WTC11 (cell line): ENCODE data around the gene CCL16. TPM values are rescaled to one million over a fixed set of nuclear protein-coding genes. Genes with fewer than 3 reads are reported as not detected.

ENCODE experiments used
- ATAC-seq: fragments of 200-7000 bp; cut with Tn5 transposase; 2 replicates; pipeline ENCODE4 v1.10.0; 2021; ENCODE audit warnings: mild to moderate bottlenecking, moderate library complexity
- CTCF ChIA-PET: fragments of 300-600 bp; sonication (Branson Sonifier 250); formaldehyde crosslinking; loops from one replicate; lab custom pipeline; 2021; ENCODE audit warnings: antibody characterized with exemption; lab: Charles Lee
- POLR2A ChIA-PET: fragments of 350-600 bp; sonication (Branson Sonifier 250); formaldehyde crosslinking; loops from one replicate; lab custom pipeline; 2021; ENCODE audit warnings: antibody characterized with exemption; lab: Charles Lee
- DNase-seq: peaks from one replicate; pipeline ENCODE4 v3.0.0; 2021; ENCODE audit warnings: low spot score
- H3K27ac Mint-ChIP-seq: 2 replicates; pipeline ENCODE4 v1.8.0; 2021; ENCODE audit warnings: mixed read lengths
- H3K27me3 Mint-ChIP-seq: 2 replicates; pipeline ENCODE4 v1.8.0; 2021; ENCODE audit warnings: low read depth, mild to moderate bottlenecking, moderate library complexity, mixed read lengths
- H3K36me3 Mint-ChIP-seq: 2 replicates; pipeline ENCODE4 v1.8.0; 2021; ENCODE audit warnings: mixed read lengths
- H3K4me1 Mint-ChIP-seq: 2 replicates; pipeline ENCODE4 v1.8.0; 2022; ENCODE audit warnings: mixed read lengths
- H3K4me3 Mint-ChIP-seq: 2 replicates; pipeline ENCODE4 v1.8.0; 2021; ENCODE audit warnings: mild to moderate bottlenecking, moderate library complexity, mixed read lengths
- H3K9me3 Mint-ChIP-seq: 2 replicates; pipeline ENCODE4 v1.8.0; 2021; ENCODE audit warnings: mixed read lengths
- GTF2I ChIP-seq: fragments of 250-450 bp; sonication (Bioruptor Pico); conservative IDR thresholded peaks from 2 replicates; pipeline ENCODE4 v1.4.0; 2021; ENCODE audit warnings: mild to moderate bottlenecking
- MYBL2 ChIP-seq: sonication (generic); formaldehyde crosslinking; IDR thresholded peaks from 2 replicates; pipeline ENCODE4 v1.8.1; 2023; ENCODE audit warnings: mild to moderate bottlenecking, moderate library complexity, missing genetic modification reagents
- NFE2L1 ChIP-seq: sonication (generic); formaldehyde crosslinking; IDR thresholded peaks from 2 replicates; pipeline ENCODE4 v1.8.1; 2023; ENCODE audit warnings: missing genetic modification reagents
- ZNF121 ChIP-seq: sonication (generic); formaldehyde crosslinking; IDR thresholded peaks from 2 replicates; pipeline ENCODE4 v1.8.0; 2023; ENCODE audit warnings: missing genetic modification reagents
- ZNF263 ChIP-seq: sonication (generic); formaldehyde crosslinking; IDR thresholded peaks from 2 replicates; pipeline ENCODE4 v1.8.1; 2022; ENCODE audit warnings: low read depth, mild to moderate bottlenecking, moderate library complexity, missing genetic modification reagents
- total RNA-seq: library from RNA; stranded (reverse); gene quantifications from 3 replicates; pipeline ENCODE4 v1.2.3, GENCODE V29; 2021
- TF ChIP-seq, protein P1 (sequence below): sonication (generic); formaldehyde crosslinking; IDR thresholded peaks from 2 replicates; pipeline ENCODE4 v1.8.1; 2023; ENCODE audit warnings: mild to moderate bottlenecking, missing genetic modification reagents, moderate library complexity
- TF ChIP-seq, protein P2 (sequence below): sonication (generic); formaldehyde crosslinking; IDR thresholded peaks from 2 replicates; pipeline ENCODE4 v1.8.0; 2022; ENCODE audit warnings: mild to moderate bottlenecking, missing genetic modification reagents
- TF ChIP-seq, protein P3 (sequence below): fragments of 250-450 bp; sonication (Bioruptor Pico); IDR thresholded peaks from 2 replicates; pipeline ENCODE4 v1.8.0; 2021; ENCODE audit warnings: mild to moderate bottlenecking

Gene CCL16
- total RNA-seq, 1 experiment from 2014 or later = not detected

DNA sequence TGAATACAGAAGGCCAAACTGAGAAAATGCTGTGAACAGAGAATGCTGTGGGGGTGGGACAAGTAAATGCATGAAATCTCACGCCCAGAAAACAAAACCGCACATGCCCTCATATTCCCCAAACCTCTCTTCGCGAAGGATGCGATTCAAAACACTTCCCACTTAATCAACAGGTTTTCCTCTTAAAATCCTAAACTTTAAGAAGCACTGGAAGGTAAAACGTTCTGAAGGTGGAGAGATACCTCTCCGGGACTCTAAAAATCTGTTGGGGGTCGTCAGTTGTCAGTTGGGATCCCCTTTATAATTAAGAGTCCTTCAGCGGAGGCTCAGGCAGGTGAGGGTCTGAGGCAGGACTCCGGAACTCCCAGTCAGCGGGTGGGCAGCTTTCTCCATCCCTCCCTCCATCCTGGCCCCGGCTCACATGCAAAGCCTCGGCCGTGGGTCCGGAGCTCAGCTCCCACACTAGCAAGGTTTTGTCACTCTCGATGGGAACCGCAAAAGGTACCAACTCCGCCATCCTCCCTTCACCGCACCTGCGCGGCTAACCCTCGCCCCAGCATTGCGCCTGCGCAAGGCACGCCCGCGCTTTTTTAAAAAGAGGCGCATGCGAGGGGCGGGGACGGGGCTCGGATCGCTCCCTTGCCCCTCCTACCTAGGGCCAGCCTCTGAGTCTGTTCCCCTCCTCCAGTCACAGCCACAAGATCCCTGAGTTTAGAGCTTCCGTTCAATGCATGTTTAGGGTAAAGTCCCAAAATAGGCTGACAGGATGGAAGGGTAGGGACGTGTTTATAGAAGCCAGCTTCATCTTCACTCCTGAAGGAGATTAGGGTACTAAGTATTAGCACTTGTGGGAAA is 50.9 kb downstream of the CCL16 start, which contains the start of gene RDM1 (continued):
- TF ChIP-seq NFE2L1 (CRISPR knock-in tag) = peak; percentile 90; the same call in 1 of the 2 replicates
- TF ChIP-seq, protein P1, sequence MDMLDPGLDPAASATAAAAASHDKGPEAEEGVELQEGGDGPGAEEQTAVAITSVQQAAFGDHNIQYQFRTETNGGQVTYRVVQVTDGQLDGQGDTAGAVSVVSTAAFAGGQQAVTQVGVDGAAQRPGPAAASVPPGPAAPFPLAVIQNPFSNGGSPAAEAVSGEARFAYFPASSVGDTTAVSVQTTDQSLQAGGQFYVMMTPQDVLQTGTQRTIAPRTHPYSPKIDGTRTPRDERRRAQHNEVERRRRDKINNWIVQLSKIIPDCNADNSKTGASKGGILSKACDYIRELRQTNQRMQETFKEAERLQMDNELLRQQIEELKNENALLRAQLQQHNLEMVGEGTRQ (CRISPR knock-in tag) = no peak
- TF ChIP-seq, protein P2, sequence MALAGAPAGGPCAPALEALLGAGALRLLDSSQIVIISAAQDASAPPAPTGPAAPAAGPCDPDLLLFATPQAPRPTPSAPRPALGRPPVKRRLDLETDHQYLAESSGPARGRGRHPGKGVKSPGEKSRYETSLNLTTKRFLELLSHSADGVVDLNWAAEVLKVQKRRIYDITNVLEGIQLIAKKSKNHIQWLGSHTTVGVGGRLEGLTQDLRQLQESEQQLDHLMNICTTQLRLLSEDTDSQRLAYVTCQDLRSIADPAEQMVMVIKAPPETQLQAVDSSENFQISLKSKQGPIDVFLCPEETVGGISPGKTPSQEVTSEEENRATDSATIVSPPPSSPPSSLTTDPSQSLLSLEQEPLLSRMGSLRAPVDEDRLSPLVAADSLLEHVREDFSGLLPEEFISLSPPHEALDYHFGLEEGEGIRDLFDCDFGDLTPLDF (CRISPR knock-in tag) = peak; percentile 77; the same call in 1 of the 2 replicates
- TF ChIP-seq, all 79 proteins: peak for 13

DNA sequence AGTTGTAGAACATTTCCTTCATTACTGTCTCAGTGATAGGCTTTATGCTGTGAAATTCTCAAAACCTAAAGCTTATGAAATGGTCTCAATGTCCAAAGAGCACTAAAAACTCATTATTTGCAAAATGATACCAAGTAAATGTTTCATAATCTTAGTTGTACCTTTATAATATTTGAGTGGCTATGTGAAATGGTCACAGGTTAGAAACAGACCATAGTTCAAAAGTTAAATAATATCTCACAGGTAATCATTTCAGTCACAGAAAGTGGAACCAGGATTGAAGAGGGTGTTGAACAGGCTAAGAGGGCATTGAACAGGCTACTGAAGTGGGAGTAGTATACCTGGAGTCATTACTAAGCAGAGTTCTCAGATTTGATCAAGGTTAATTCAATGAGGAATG is 53.6 kb downstream of the CCL16 start:
- ChIA-PET POLR2A (no interaction called here), CTCF (no interaction called here)
- ATAC-seq = no peak
- peaks cover 3% of the 10 kb centered on the region for H3K36me3 Mint-ChIP-seq
- DNase-seq = no peak
- TF ChIP-seq ZNF263 (CRISPR knock-in tag) = no peak
- TF ChIP-seq GTF2I = no peak
- TF ChIP-seq ZNF121 = no peak
- TF ChIP-seq MYBL2 = no peak
- TF ChIP-seq, protein P3, sequence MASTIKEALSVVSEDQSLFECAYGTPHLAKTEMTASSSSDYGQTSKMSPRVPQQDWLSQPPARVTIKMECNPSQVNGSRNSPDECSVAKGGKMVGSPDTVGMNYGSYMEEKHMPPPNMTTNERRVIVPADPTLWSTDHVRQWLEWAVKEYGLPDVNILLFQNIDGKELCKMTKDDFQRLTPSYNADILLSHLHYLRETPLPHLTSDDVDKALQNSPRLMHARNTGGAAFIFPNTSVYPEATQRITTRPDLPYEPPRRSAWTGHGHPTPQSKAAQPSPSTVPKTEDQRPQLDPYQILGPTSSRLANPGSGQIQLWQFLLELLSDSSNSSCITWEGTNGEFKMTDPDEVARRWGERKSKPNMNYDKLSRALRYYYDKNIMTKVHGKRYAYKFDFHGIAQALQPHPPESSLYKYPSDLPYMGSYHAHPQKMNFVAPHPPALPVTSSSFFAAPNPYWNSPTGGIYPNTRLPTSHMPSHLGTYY = no peak
- H3K9me3 Mint-ChIP-seq = no peaks in the 10 kb centered on the region
- peaks cover 26% of the 10 kb centered on the region for H3K4me1 Mint-ChIP-seq
- no peak overlapping the region for H3K27ac Mint-ChIP-seq
- peaks cover 11% of the 10 kb centered on the region for H3K27me3 Mint-ChIP-seq
- H3K4me3 Mint-ChIP-seq = no peak overlapping the region

Other genes starting within 250 kb of the CCL16 start
- 17.4 to 25.4 TPM (median 25.3 TPM) in 3 replicates for gene RASL10B, start 249.9 kb downstream of the CCL16 start, total RNA-seq
- gene GAS2L2, start 228.3 kb downstream of the CCL16 start, total RNA-seq = 0.07 to 0.30 TPM (median 0.15 TPM) in 3 replicates
- gene C17orf50, start 220.6 kb downstream of the CCL16 start, total RNA-seq = 0.30 to 0.89 TPM (median 0.35 TPM) in 3 replicates
- 0.22 TPM in 1 of 3 replicates, not detected in the others for gene MMP28, start 185.9 kb downstream of the CCL16 start, total RNA-seq
- gene TAF15, start 172.0 kb downstream of the CCL16 start, total RNA-seq = 273 to 322 TPM (median 316 TPM) in 3 replicates
- not detected in 3 replicates for gene HEATR9, start 112.6 kb downstream of the CCL16 start, total RNA-seq
- gene CCL5, start 101.1 kb downstream of the CCL16 start, total RNA-seq = 0.17 to 0.37 TPM (median 0.27 TPM) in 3 replicates
- gene RDM1, start 50.7 kb downstream of the CCL16 start, total RNA-seq = 4.7 to 6.4 TPM (median 5.2 TPM) in 3 replicates
- gene LYZL6, start 37.8 kb downstream of the CCL16 start, total RNA-seq = not detected in 3 replicates
- gene CCL14, start 5.2 kb upstream of the CCL16 start, total RNA-seq = not detected in 3 replicates
- gene CCL15, start 20.1 kb upstream of the CCL16 start, total RNA-seq = not detected in 3 replicates
- not detected in 3 replicates for gene CCL23, start 36.5 kb upstream of the CCL16 start, total RNA-seq
- gene CCL18, start 82.8 kb upstream of the CCL16 start, total RNA-seq = not detected in 3 replicates
- 0.44 to 0.72 TPM (median 0.55 TPM) in 3 replicates for gene CCL3, start 108.6 kb upstream of the CCL16 start, total RNA-seq
- 0.37 to 1.2 TPM (median 0.48 TPM) in 3 replicates for gene CCL4, start 122.3 kb upstream of the CCL16 start, total RNA-seq
- gene TBC1D3B, start 195.1 kb upstream of the CCL16 start, total RNA-seq = 6.3 to 7.9 TPM (median 7.7 TPM) in 3 replicates
- not detected in 3 replicates for gene CCL3L1, start 215.3 kb upstream of the CCL16 start, total RNA-seq
- 0.32 TPM in 1 of 3 replicates, not detected in the others for gene CCL4L2, start 229.6 kb upstream of the CCL16 start, total RNA-seq